Activated CD4-positive, alpha-beta T cell treated with anti-CD3 and anti-CD28 coated beads, Interleukin-2, amount 50 U/mL, for 4 hours (primary cell): ENCODE data around the gene ADAM12.
A peak's percentile ranks its signal among the peaks of the same experiment; 100 is the strongest.
"Not testable (repeated sequence)": the region's sequence is repeated elsewhere in the genome, so short reads cannot be mapped to it uniquely, and the experiment has no call there.

Experiments used
- DNase-seq, 2 experiments: peaks; one replicate each; pipeline ENCODE4 v3.0.0-alpha.2; 2020

The ADAM12 gene

GRCh38 chr10:126068322-126068721, 320.0 kb downstream of the ADAM12 start:
- DNase-seq, result no peak

GRCh38 chr10:126066456-126066855, 321.8 kb downstream of the ADAM12 start:
- no peak for DNase-seq

GRCh38 chr10:126065751-126066377, 322.4 kb downstream of the ADAM12 start:
- no peak for DNase-seq

- DNase-seq, result no peak
Observed at GRCh38 chr10:126064512-126064911, 323.8 kb downstream of the ADAM12 start.

- DNase-seq, result no peak
Observed at GRCh38 chr10:126063353-126063791, 324.9 kb downstream of the ADAM12 start.

GRCh38 chr10:126062131-126063032, 325.9 kb downstream of the ADAM12 start:
- no peak for DNase-seq

- no peak for DNase-seq
Observed at GRCh38 chr10:126061526-126061925, 326.8 kb downstream of the ADAM12 start.

- DNase-seq, result no peak
Observed at GRCh38 chr10:126060261-126060931, 327.9 kb downstream of the ADAM12 start.

GRCh38 chr10:126059076-126059826, 329.0 kb downstream of the ADAM12 start:
- no peak for DNase-seq

GRCh38 chr10:126058507-126058906, 329.8 kb downstream of the ADAM12 start:
- DNase-seq, result no peak

- DNase-seq, result no peak
Observed at GRCh38 chr10:126058104-126058503, 330.2 kb downstream of the ADAM12 start.

GRCh38 chr10:126057494-126057893, 330.8 kb downstream of the ADAM12 start:
- DNase-seq, result no peak

GRCh38 chr10:126054191-126054590, 334.1 kb downstream of the ADAM12 start:
- no peak for DNase-seq

GRCh38 chr10:126052171-126052570, 336.1 kb downstream of the ADAM12 start:
- DNase-seq, result no peak

GRCh38 chr10:126049759-126050700, 338.2 kb downstream of the ADAM12 start:
- no peak for DNase-seq

GRCh38 chr10:126047749-126048148, 340.5 kb downstream of the ADAM12 start:
- not testable (repeated sequence) for DNase-seq

- DNase-seq, result no peak
Observed at GRCh38 chr10:126046831-126047230, 341.4 kb downstream of the ADAM12 start.

- DNase-seq, result no peak
Observed at GRCh38 chr10:126045861-126046260, 342.4 kb downstream of the ADAM12 start.

- DNase-seq, result no peak
Observed at GRCh38 chr10:126043389-126043788, 344.9 kb downstream of the ADAM12 start.

- no peak for DNase-seq
Observed at GRCh38 chr10:126042906-126043305, 345.4 kb downstream of the ADAM12 start.

GRCh38 chr10:126042354-126042753, 345.9 kb downstream of the ADAM12 start:
- no peak for DNase-seq

GRCh38 chr10:126041804-126042231, 346.5 kb downstream of the ADAM12 start:
- DNase-seq, result peak; percentile 40 to 42
